GM12878 (cell line): ENCODE measurements around the gene SPDL1. TPM values are rescaled to one million over a fixed set of nuclear protein-coding genes. Genes with fewer than 3 reads are reported as not detected.

Source experiments
- ATAC-seq: fragments of 200-7000 bp; cut with Tn5 transposase; 3 replicates; pipeline ENCODE4 v1.9.1; 2020; ENCODE audit warnings: mild to moderate bottlenecking, moderate library complexity
- BruUV-seq: library from RNA; stranded (reverse); fragments of 400-500 nt; replicated peaks from 2 replicates; lab custom pipeline; 2021; lab: Mats Ljungman, UMichigan
- CTCF ChIA-PET: fragments of 300-600 bp; sonication (Branson Sonifier 250); formaldehyde crosslinking; extraction: SDS; loops from one replicate; lab custom pipeline; 2021; ENCODE audit warnings: inconsistent platforms; lab: Yijun Ruan, JAX
- POLR2A ChIA-PET: fragments of 350-600 bp; formaldehyde crosslinking; extraction: SDS; loops from one replicate; lab custom pipeline; 2021; ENCODE audit warnings: inconsistent platforms; lab: Charles Lee
- RAD21 ChIA-PET: fragments of 300-600 bp; sonication (Branson Sonifier 250); formaldehyde crosslinking; loops from one replicate; lab custom pipeline; 2023; ENCODE audit warnings: antibody characterized with exemption; ENCODE audit not compliant: unreplicated experiment; lab: Charles Lee
- SMC1A ChIA-PET: fragments of 300-600 bp; sonication (Branson Sonifier 250); formaldehyde crosslinking; loops from one replicate; lab custom pipeline; 2023; ENCODE audit not compliant: unreplicated experiment, uncharacterized antibody; lab: Charles Lee
- DNase-seq: peaks from one replicate; pipeline ENCODE4 v3.0.0-alpha.2; 2011; ENCODE audit warnings: low read depth, low spot score
- FAIRE-seq: peaks from 3 replicates; lab custom pipeline; 2011; peaks lifted over from hg19 to GRCh38; lab: Jason Lieb, UNC
- H2AFZ ChIP-seq: 2 replicates; pipeline ENCODE4 v1.6.0; 2011; ENCODE audit warnings: low read depth, low read length, control low read depth; ENCODE audit not compliant: control insufficient read depth
- H3K27ac ChIP-seq: 2 replicates; pipeline ENCODE4 v1.5.1; 2011; ENCODE audit warnings: control low read depth; ENCODE audit not compliant: control insufficient read depth, insufficient read depth
- H3K27me3 ChIP-seq, 2 experiments: replicated peaks in 1 of 2; 2 replicates each; pipeline versions ENCODE4 v1.6.0 to v1.6.1; 2011; ENCODE audit warnings: low read length in 1 of 2; ENCODE audit not compliant: control insufficient read depth in 2 of 2, insufficient read depth in 2 of 2
- H3K36me3 ChIP-seq, 2 experiments: 2 replicates each; pipeline ENCODE4 v1.5.1; 2011; ENCODE audit warnings: low read length in 1 of 2; ENCODE audit not compliant: control insufficient read depth in 2 of 2, insufficient read depth in 2 of 2
- H3K4me1 ChIP-seq: 2 replicates; pipeline ENCODE4 v1.6.1; 2011; ENCODE audit warnings: mild to moderate bottlenecking, low read length, moderate library complexity, mixed read lengths; ENCODE audit not compliant: control insufficient read depth, insufficient read depth
- H3K4me2 ChIP-seq: 2 replicates; pipeline ENCODE4 v1.6.0; 2011; ENCODE audit warnings: control low read depth; ENCODE audit not compliant: control insufficient read depth, insufficient read depth
- H3K4me3 ChIP-seq: fragments of 200-600 bp; sonication (generic); 2 replicates; pipeline ENCODE4 v1.5.1; 2016
- H3K79me2 ChIP-seq: 2 replicates; pipeline ENCODE4 v1.6.0; 2011; ENCODE audit warnings: low read length; ENCODE audit not compliant: control insufficient read depth, insufficient read depth
- H3K9ac ChIP-seq: 2 replicates; pipeline ENCODE4 v1.8.0; 2011; ENCODE audit warnings: low read length, control low read depth, mixed read lengths; ENCODE audit not compliant: control insufficient read depth, insufficient read depth
- H3K9me3 ChIP-seq: replicated peaks from 3 replicates; pipeline ENCODE4 v1.5.1; 2011; ENCODE audit warnings: mild to moderate bottlenecking, low read length; ENCODE audit not compliant: control insufficient read depth, insufficient read depth
- H4K20me1 ChIP-seq: 2 replicates; pipeline ENCODE4 v1.6.0; 2011; ENCODE audit not compliant: control insufficient read depth, insufficient read depth
- CTCF ChIP-seq, 3 experiments: IDR thresholded peaks in 2 of 3; conservative IDR thresholded peaks in 1 of 3; 2 replicates each; pipeline ENCODE4 v1.5.1; 2011; ENCODE audit warnings: low read depth in 3 of 3, low read length in 3 of 3, mild to moderate bottlenecking in 3 of 3, control low read depth in 2 of 3, moderate library complexity in 2 of 3, inconsistent platforms in 1 of 3, mixed read lengths in 1 of 3; ENCODE audit not compliant: control insufficient read depth in 2 of 3, insufficient read depth in 1 of 3; ENCODE audit errors: extremely low read depth in 1 of 3
- HDGF ChIP-seq: fragments of 450-650 bp; IDR thresholded peaks from 2 replicates; pipeline ENCODE4 v1.6.1; 2016; ENCODE audit warnings: antibody characterized with exemption
- MXI1 ChIP-seq: fragments of 150-350 bp; IDR thresholded peaks from 2 replicates; pipeline ENCODE4 v1.6.1; 2011; ENCODE audit warnings: low read depth, mild to moderate bottlenecking, inconsistent platforms, low read length, improper control_type of control experiment
- NR2C2 ChIP-seq: IDR thresholded peaks from 2 replicates; pipeline ENCODE4 v1.6.1; 2011; ENCODE audit warnings: borderline replicate concordance, low read depth; ENCODE audit not compliant: control insufficient read depth, insufficient read length
- PAX5 ChIP-seq: IDR thresholded peaks from 2 replicates; pipeline ENCODE4 v1.6.1; 2011; ENCODE audit warnings: low read depth, low read length, borderline replicate concordance
- PKNOX1 ChIP-seq: fragments of 450-650 bp; IDR thresholded peaks from 2 replicates; pipeline ENCODE4 v1.6.1; 2016; ENCODE audit warnings: mild to moderate bottlenecking
- RAD21 ChIP-seq: IDR thresholded peaks from 2 replicates; pipeline ENCODE4 v1.6.1; 2011; ENCODE audit warnings: mild to moderate bottlenecking, low read depth, low read length, moderate library complexity; ENCODE audit not compliant: insufficient read depth
- RBBP5 ChIP-seq: fragments of 200-600 bp; sonication (generic); conservative IDR thresholded peaks from 2 replicates; pipeline ENCODE4 v1.6.1; 2016
- SMC3 ChIP-seq: IDR thresholded peaks from 2 replicates; pipeline ENCODE4 v1.6.1; 2011; ENCODE audit warnings: low read length, improper control_type of control experiment, borderline replicate concordance
- USF1 ChIP-seq: IDR thresholded peaks from 2 replicates; pipeline ENCODE4 v1.6.1; 2011; ENCODE audit warnings: borderline replicate concordance, low read depth, mild to moderate bottlenecking, moderate library complexity, mixed read lengths, low read length; ENCODE audit not compliant: insufficient read depth; ENCODE audit errors: extremely low read length
- ZNF217 ChIP-seq: fragments of 450-650 bp; IDR thresholded peaks from 2 replicates; pipeline ENCODE4 v1.6.1; 2017; ENCODE audit warnings: antibody characterized with exemption, mild to moderate bottlenecking
- ZNF24 ChIP-seq: fragments of 450-650 bp; IDR thresholded peaks from 2 replicates; pipeline ENCODE4 v1.6.1; 2017; ENCODE audit warnings: antibody characterized with exemption, mild to moderate bottlenecking
- WGBS: methylation state at CpG from one replicate; pipeline ENCODE4 v1.1.6; 2016; ENCODE audit warnings: low lambda C conversion rate; ENCODE audit not compliant: insufficient replicate concordance, insufficient coverage; ENCODE audit errors: missing lambda C conversion rate; 5-methylcytosine and 5-hydroxymethylcytosine counted together
- in situ Hi-C: fragments of 300-500 bp; cut with MboI; formaldehyde crosslinking; loops from 9 replicates; pipeline ENCODE4 v1.14.3; 2018; ENCODE audit warnings: mixed read lengths
- intact Hi-C: fragments of 100-400 bp; cut with micrococcal nuclease; formaldehyde crosslinking; loops from one replicate; pipeline ENCODE4 v1.14.2; 2022; ENCODE audit not compliant: unreplicated experiment
- polyA plus RNA-seq, 11 experiments: library from polyadenylated mRNA; depleted of rRNA in 4 of 11; unstranded in 6 of 11; stranded (reverse) in 5 of 11; fragments of >200 nt; fragmentation: Nextera tagmentation in 4 of 11; fragmentation: Illumina TruSeq in 1 of 11; extraction: Ambion mirVana in 4 of 11; extraction: Trizol in 1 of 11; gene quantifications; 1 replicate in 1 of 11; 2 replicates in 10 of 11; pipeline versions ENCODE4 v1.2.1 to v1.2.3, GENCODE V29; 2011 to 2016; ENCODE audit warnings: inconsistent platforms in 2 of 11, missing spikeins in 2 of 11, low read depth in 1 of 11
- total RNA-seq, 4 experiments: library from RNA; depleted of rRNA in 3 of 4; stranded (reverse); fragments of >200 nt in 3 of 4; fragmentation: Illumina TruSeq in 1 of 4; extraction: Trizol in 1 of 4; gene quantifications; 2 replicates each; pipeline versions ENCODE4 v1.2.1 to v1.2.3, GENCODE V29; 2013 to 2021

SPDL1 gene
- total and polyA plus RNA-seq, 10 of the 15 experiments (the other 5 are each of a cell fraction or from before 2014, with no cell fraction given) = 34.2 to 69.9 (median 46.0) TPM

GRCh38 chr5:169577951-169578350 is 5.6 kb upstream of the SPDL1 start:
- CTCF ChIA-PET = no interaction called here
- SMC1A ChIA-PET = interaction anchor here (1.1 kb wide), 1 partner anchor 93 kb away, joined by 3 read pairs; no protein-coding TSS in a partner anchor

More at GRCh38 chr5:169577951-169578350, 5.6 kb upstream of the SPDL1 start:
- no peaks in the 10 kb centered on the region for H3K9me3 ChIP-seq
- FAIRE-seq = no peak
- ATAC-seq = peak; percentile 30; the same call in 2 of the 3 replicates
- no peaks in the 10 kb centered on the region for H3K36me3 ChIP-seq
- no peak overlapping the region for H3K9ac ChIP-seq
- DNase-seq = no peak
- RAD21 ChIA-PET = interaction anchor here (0.8 kb wide), 1 partner anchor 35 kb away, joined by 3 read pairs; no protein-coding TSS in a partner anchor
- 6% methylated on average over 1 of the region's 1 CpG for WGBS
- H3K4me1 ChIP-seq = no peaks in the 10 kb centered on the region; the same call in 1 of the 2 replicates
- no peaks in the 10 kb centered on the region for H3K79me2 ChIP-seq
- no peak for TF ChIP-seq PKNOX1
- TF ChIP-seq ZNF24 = no peak
- TF ChIP-seq ZNF217 = no peak
- peak; percentile 38; the same call in 1 of the 2 replicates for TF ChIP-seq SMC3
- peak; percentile 39 to 62 (median 43); a peak in 5 of 6 replicates for TF ChIP-seq CTCF (IDR thresholded peaks at IDR 0.05 in 2 of 3, conservative IDR thresholded peaks at IDR 0.05 in 1 of 3; ENCODE audit: control insufficient read depth in 2 of 3, extremely low read depth in 1 of 3, insufficient read depth in 1 of 3, low read depth in 3 of 3, low read length in 3 of 3)
- TF ChIP-seq RAD21 = peak; percentile 75
- TF ChIP-seq RBBP5 = no peak
- no peak for TF ChIP-seq HDGF
- TF ChIP-seq PAX5 = no peak
- no peak for TF ChIP-seq NR2C2
- no peak for TF ChIP-seq USF1
- TF ChIP-seq MXI1 = no peak
- H4K20me1 ChIP-seq = no peaks in the 10 kb centered on the region
- intact Hi-C loops = loop anchor here (10.0 kb wide), 1 partner anchor 233 kb away; no protein-coding TSS in a partner anchor
- H2AFZ ChIP-seq = no peak overlapping the region
- in situ Hi-C loops = no loop called here
- BruUV-seq = no TSS peak
- peaks cover 0 to 3% of the 10 kb centered on the region in 2 experiments; a peak in 1 of 4 replicates for H3K27me3 ChIP-seq
- no peak overlapping the region for H3K4me2 ChIP-seq
- POLR2A ChIA-PET = no interaction called here
- no peak overlapping the region for H3K4me3 ChIP-seq
- no peak overlapping the region for H3K27ac ChIP-seq
